Psoas muscle (tissue), 8 donors: ENCODE results near the gene BOLL. TPM values are rescaled to one million over a fixed set of nuclear protein-coding genes. Genes with fewer than 3 reads are reported as not detected.
A peak's percentile ranks its signal among the peaks of the same experiment; 100 is the strongest.

Experiments
- ATAC-seq, 4 donors: fragments of 200-7000 bp; cut with Tn5 transposase; one replicate each; pipeline ENCODE4 v1.9.1; 2020; ENCODE audit warnings: moderate library complexity in 3 of 4, mild to moderate bottlenecking in 2 of 4
- DNase-seq, 2 donors: peaks; one replicate each; pipeline ENCODE4 v3.0.0-alpha.2; 2020
- H3K27ac ChIP-seq: fragments of 200-600 bp; one replicate; pipeline ENCODE4 v1.8.0; 2022
- H3K27me3 ChIP-seq, 3 donors: fragments of 200-600 bp in 1 of 3; one replicate each; pipeline versions ENCODE4 v1.6.1 to v1.8.0; 2013 to 2022; ENCODE audit warnings: low read length in 2 of 3, mild to moderate bottlenecking in 2 of 3, moderate library complexity in 1 of 3; ENCODE audit not compliant: insufficient read depth in 3 of 3
- H3K36me3 ChIP-seq, 2 donors: fragments of 200-600 bp in 1 of 2; one replicate each; pipeline versions ENCODE4 v1.6.1 to v1.8.0; 2013 to 2022; ENCODE audit warnings: low read depth in 1 of 2, mild to moderate bottlenecking in 1 of 2, moderate library complexity in 1 of 2; ENCODE audit not compliant: insufficient read depth in 1 of 2
- H3K4me1 ChIP-seq: fragments of 200-600 bp; one replicate; pipeline ENCODE4 v1.8.0; 2022
- H3K4me3 ChIP-seq: fragments of 200-600 bp; one replicate; pipeline ENCODE4 v1.8.0; 2022; ENCODE audit warnings: mild to moderate bottlenecking
- H3K9me3 ChIP-seq: fragments of 200-600 bp; one replicate; pipeline ENCODE4 v1.8.0; 2022
- WGBS, 3 donors: extraction: QIAGEN DNeasy Blood & Tissue Kit; methylation state at CpG; one replicate each; pipeline versions ENCODE4 v1.1.6 to v1.1.7; 2013; 5-methylcytosine and 5-hydroxymethylcytosine counted together
- intact Hi-C, 2 donors: fragments of 100-400 bp; cut with DNase I; formaldehyde crosslinking; loops; one replicate each; pipeline versions ENCODE4 v1.11.0 to v1.14.2; 2022
- polyA plus RNA-seq, 3 donors: library from polyadenylated mRNA; stranded (reverse); fragments of 200-250 nt; gene quantifications; one replicate each; pipeline ENCODE4 v1.2.3, GENCODE V29; 2013
- total RNA-seq, 4 donors: library from RNA; stranded (reverse); fragmentation: NEBNext Ultra II Directional in 2 of 4; extraction: Animal tissue kit (Norgen Biotek cat#: 25700) in 2 of 4; gene quantifications; one replicate each; pipeline versions ENCODE4 v1.2.1 to v1.2.4, GENCODE V29; 2021 to 2023
- TF ChIP-seq, protein P1 (sequence below): fragments of 200-600 bp; IDR thresholded peaks from one replicate; pipeline ENCODE4 v1.8.0; 2022; ENCODE audit warnings: antibody characterized with exemption
- donor health status: healthy with polysubstance abuse.
- donor health status: DM: no; HTN: no; CAD: no; lungs with moderate emphysema.
- donor health status: Bipolar disorder and iron deficiency.
- donor health status: healthy.
- donor health status: DM: yes; HTN: yes; CAD: no.
- donor health status: DM: no; HTN: no; CAD: no.
- donor health status: DM: no; HTN: no; CAD: no.
- donor health status: DM: yes; HTN: yes; CAD: no.

Gene BOLL
- total and polyA plus RNA-seq, 7 donors: 0.47 to 6.5 (median 3.3) TPM

GRCh38 chr2:197822333-197822732 is 37.2 kb upstream of the BOLL start:
- no peak overlapping the region for H3K27ac ChIP-seq
- H3K9me3 ChIP-seq: no peaks in the 10 kb centered on the region
- DNase-seq (no peak), ATAC-seq (no peak)
- no peaks in the 10 kb centered on the region for H3K27me3 ChIP-seq
- H3K4me1 ChIP-seq: peaks cover 4% of the 10 kb centered on the region
- TF ChIP-seq, protein P1, sequence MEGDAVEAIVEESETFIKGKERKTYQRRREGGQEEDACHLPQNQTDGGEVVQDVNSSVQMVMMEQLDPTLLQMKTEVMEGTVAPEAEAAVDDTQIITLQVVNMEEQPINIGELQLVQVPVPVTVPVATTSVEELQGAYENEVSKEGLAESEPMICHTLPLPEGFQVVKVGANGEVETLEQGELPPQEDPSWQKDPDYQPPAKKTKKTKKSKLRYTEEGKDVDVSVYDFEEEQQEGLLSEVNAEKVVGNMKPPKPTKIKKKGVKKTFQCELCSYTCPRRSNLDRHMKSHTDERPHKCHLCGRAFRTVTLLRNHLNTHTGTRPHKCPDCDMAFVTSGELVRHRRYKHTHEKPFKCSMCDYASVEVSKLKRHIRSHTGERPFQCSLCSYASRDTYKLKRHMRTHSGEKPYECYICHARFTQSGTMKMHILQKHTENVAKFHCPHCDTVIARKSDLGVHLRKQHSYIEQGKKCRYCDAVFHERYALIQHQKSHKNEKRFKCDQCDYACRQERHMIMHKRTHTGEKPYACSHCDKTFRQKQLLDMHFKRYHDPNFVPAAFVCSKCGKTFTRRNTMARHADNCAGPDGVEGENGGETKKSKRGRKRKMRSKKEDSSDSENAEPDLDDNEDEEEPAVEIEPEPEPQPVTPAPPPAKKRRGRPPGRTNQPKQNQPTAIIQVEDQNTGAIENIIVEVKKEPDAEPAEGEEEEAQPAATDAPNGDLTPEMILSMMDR: no peak
- H3K4me3 ChIP-seq: no peak overlapping the region
- intact Hi-C loops: no loop called here
- H3K36me3 ChIP-seq: peaks cover 0 to 2% of the 10 kb centered on the region in 2 donors
- WGBS, 3 donors: 35 to 67% (median 41%) methylated on average over 2 of the region's 2 CpGs

GRCh38 chr2:197821550-197822289 is 36.6 kb upstream of the BOLL start:
- Histone ChIP-seq H3K27me3 (no peaks in the 10 kb centered on the region), H3K9me3 (no peaks in the 10 kb centered on the region), H3K4me1 (peaks cover 4% of the 10 kb centered on the region), H3K4me3 (no peak overlapping the region), H3K36me3 (peaks cover 0 to 2% of the 10 kb centered on the region in 2 donors), H3K27ac (no peak overlapping the region)
- 86 to 91% (median 88%) methylated on average over 2 of the region's 2 CpGs for WGBS, 3 donors
- TF ChIP-seq, protein P1: no peak
- ATAC-seq (no peak), DNase-seq (no peak)
- intact Hi-C loops: loop anchor here in 1 of 2 donors (2.0 kb wide), 1 partner anchor 17 kb away; no protein-coding TSS in a partner anchor

DNA sequence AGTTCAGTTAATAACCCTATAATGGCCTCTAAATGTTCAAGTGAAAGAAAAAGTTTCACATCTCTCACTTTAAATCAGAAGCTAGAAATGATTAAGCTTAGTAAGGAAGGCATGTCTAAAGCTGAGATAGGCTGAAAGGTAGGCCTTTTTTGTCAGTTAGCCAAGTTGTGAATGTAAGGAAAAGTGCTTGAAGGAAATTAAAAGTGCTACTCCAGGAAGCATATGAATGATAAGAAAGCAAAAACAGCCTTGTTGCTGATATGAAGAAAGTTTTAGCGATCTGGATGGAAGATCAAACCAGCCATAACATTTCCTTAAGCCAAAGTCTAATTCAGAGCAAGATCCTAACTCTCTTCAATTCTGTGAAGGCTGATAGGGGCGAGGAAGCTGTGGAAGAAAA is 29.4 kb upstream of the BOLL start:
- DNase-seq (no peak), ATAC-seq (no peak)
- H3K27me3 ChIP-seq: no peaks in the 10 kb centered on the region
- no peak overlapping the region for H3K4me3 ChIP-seq
- no peak overlapping the region for H3K27ac ChIP-seq
- intact Hi-C loops: no loop called here
- peaks cover 3% of the 10 kb centered on the region for H3K4me1 ChIP-seq
- TF ChIP-seq, protein P1: no peak
- H3K9me3 ChIP-seq: no peaks in the 10 kb centered on the region
- 78 to 81% (median 80%) methylated on average over 2 of the region's 2 CpGs for WGBS, 3 donors
- H3K36me3 ChIP-seq: peaks cover 0 to 2% of the 10 kb centered on the region in 2 donors

DNA sequence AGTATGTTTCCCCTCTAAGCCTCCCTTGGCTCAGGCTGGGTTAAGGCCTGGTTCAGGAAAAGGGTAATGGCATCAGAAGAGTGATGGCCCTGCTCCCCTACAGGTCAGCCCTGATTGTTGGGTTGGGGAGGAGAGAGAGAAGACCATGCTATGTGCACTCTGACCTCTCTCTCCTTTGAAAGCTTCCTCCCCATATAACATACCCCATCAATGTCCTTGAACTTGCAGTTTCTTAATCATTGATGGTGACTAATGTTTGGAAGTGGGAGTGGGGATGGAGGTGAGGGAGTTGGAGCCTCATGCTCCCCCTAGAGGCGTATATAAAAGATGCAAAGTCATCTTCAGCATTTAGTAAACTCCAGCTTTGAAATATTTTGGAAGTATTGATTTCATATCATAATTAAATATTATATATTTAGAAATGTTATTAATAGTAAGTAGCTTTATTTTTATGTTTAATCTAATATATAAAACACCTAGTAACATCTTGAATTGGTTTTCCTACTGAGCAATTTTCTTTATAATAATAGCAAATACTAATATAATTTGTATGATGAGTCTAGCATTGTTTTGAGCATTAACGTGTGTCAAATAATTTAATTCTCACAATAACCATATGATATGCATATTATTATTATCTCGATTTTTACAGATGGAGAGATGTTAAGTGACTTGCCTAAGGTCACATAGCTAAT is 28.1 kb upstream of the BOLL start:
- no peak overlapping the region for H3K4me3 ChIP-seq
- peaks cover 10% of the 10 kb centered on the region for H3K4me1 ChIP-seq
- intact Hi-C loops: no loop called here
- no peak overlapping the region for H3K27ac ChIP-seq
- DNase-seq (no peak), ATAC-seq (peak; percentile 60 to 91 (median 86))
- no peaks in the 10 kb centered on the region for H3K27me3 ChIP-seq
- WGBS, 3 donors: 55 to 70% (median 65%) methylated on average over 3 of the region's 3 CpGs
- TF ChIP-seq, protein P1: peak; percentile 44
- no peaks in the 10 kb centered on the region for H3K9me3 ChIP-seq
- no peaks in the 10 kb centered on the region for H3K36me3 ChIP-seq
